HEK293 (cell line): ENCODE data around the gene SHISA5.

ENCODE experiments used
- CTCF ChIP-seq: fragments of 450-650 bp; formaldehyde crosslinking; IDR thresholded peaks from 2 replicates; pipeline ENCODE4 v1.5.1; 2016; ENCODE audit warnings: missing biosample characterization, missing genetic modification characterization
- KLF10 ChIP-seq: fragments of 450-650 bp; IDR thresholded peaks from 2 replicates; pipeline ENCODE4 v1.5.1; 2018; ENCODE audit warnings: missing biosample characterization, mild to moderate bottlenecking, missing genetic modification characterization
- SP2 ChIP-seq: fragments of 450-650 bp; formaldehyde crosslinking; IDR thresholded peaks from 2 replicates; pipeline ENCODE4 v1.5.1; 2016; ENCODE audit warnings: missing biosample characterization, missing genetic modification characterization
- ZNF311 ChIP-seq: fragments of 450-650 bp; formaldehyde crosslinking; IDR thresholded peaks from 2 replicates; pipeline ENCODE4 v1.5.1; 2017; ENCODE audit warnings: missing biosample characterization, missing genetic modification characterization, borderline replicate concordance
- ZNF513 ChIP-seq: fragments of 450-650 bp; IDR thresholded peaks from 2 replicates; pipeline ENCODE4 v1.5.1; 2018; ENCODE audit warnings: missing biosample characterization, missing genetic modification characterization
- ZNF560 ChIP-seq: fragments of 450-650 bp; formaldehyde crosslinking; IDR thresholded peaks from 2 replicates; pipeline ENCODE4 v1.5.1; 2017; ENCODE audit warnings: missing biosample characterization, missing genetic modification characterization, borderline replicate concordance

- TF ChIP-seq CTCF (no peak), KLF10 (tag by site-specific recombination) (no peak), ZNF513 (no peak), SP2 (tag by site-specific recombination) (no peak), ZNF560 (tag by site-specific recombination) (no peak), ZNF311 (tag by site-specific recombination) (no peak)
Measured at GRCh38 chr3:48544141-48544540, 40.2 kb upstream of the SHISA5 start.
